ENCODE measurements around the gene NBEAL2.
A peak's percentile ranks its signal among the peaks of the same experiment; 100 is the strongest.

NBEAL2 gene

GRCh38 chr3:46978985-46979944 is at the start of gene NBEAL2:
TSS of gene NBEAL2 (plus strand) at chr3:46979666. CDS start at chr3:46979862, 196 bp downstream.
- DNase-seq (ENCODE audit: low read depth in 2 of 2), result peak; percentile 92 to 97

- no peak for DNase-seq (ENCODE audit: low read depth in 2 of 2)
Observed at GRCh38 chr3:46930166-46930944, 49.1 kb upstream of the NBEAL2 start.

GRCh38 chr3:46930945-46931403 is 48.5 kb upstream of the NBEAL2 start:
- no peak for DNase-seq (ENCODE audit: low read depth in 2 of 2)

GRCh38 chr3:46931631-46932331 is 47.7 kb upstream of the NBEAL2 start:
- DNase-seq (ENCODE audit: low read depth in 2 of 2), result no peak

GRCh38 chr3:46932455-46933225 is 46.8 kb upstream of the NBEAL2 start:
- no peak for DNase-seq (ENCODE audit: low read depth in 2 of 2)

- DNase-seq (ENCODE audit: low read depth in 2 of 2), result no peak
Observed at GRCh38 chr3:46933261-46933660, 46.2 kb upstream of the NBEAL2 start.

- no peak for DNase-seq (ENCODE audit: low read depth in 2 of 2)
Observed at GRCh38 chr3:46934072-46934471, 45.4 kb upstream of the NBEAL2 start.

GRCh38 chr3:46934498-46935167 is 44.8 kb upstream of the NBEAL2 start:
- no peak for DNase-seq (ENCODE audit: low read depth in 2 of 2)

GRCh38 chr3:46935168-46935858 is 44.2 kb upstream of the NBEAL2 start:
- DNase-seq (ENCODE audit: low read depth in 2 of 2), result no peak

- DNase-seq (ENCODE audit: low read depth in 2 of 2), result no peak
Observed at GRCh38 chr3:46935989-46936558, 43.4 kb upstream of the NBEAL2 start.

- DNase-seq (ENCODE audit: low read depth in 2 of 2), result no peak
Observed at GRCh38 chr3:46936733-46937250, 42.7 kb upstream of the NBEAL2 start.

GRCh38 chr3:46938118-46938517 is 41.3 kb upstream of the NBEAL2 start:
- DNase-seq (ENCODE audit: low read depth in 2 of 2), result no peak

GRCh38 chr3:46939578-46940445 is 39.7 kb upstream of the NBEAL2 start:
- DNase-seq (ENCODE audit: low read depth in 2 of 2), result no peak

- no peak for DNase-seq (ENCODE audit: low read depth in 2 of 2)
Observed at GRCh38 chr3:46942076-46942475, 37.4 kb upstream of the NBEAL2 start.

- no peak for DNase-seq (ENCODE audit: low read depth in 2 of 2)
Observed at GRCh38 chr3:46942481-46943236, 36.8 kb upstream of the NBEAL2 start.

GRCh38 chr3:46943237-46944187 is 36.0 kb upstream of the NBEAL2 start:
- DNase-seq (ENCODE audit: low read depth in 2 of 2), result no peak

Data from stimulated activated CD4-positive, alpha-beta T cell treated with anti-CD3 and anti-CD28 coated beads, Interleukin-12 subunit alpha, Interleukin-12 subunit beta, amount 100 ng/mL, for 24 hours (primary cell).